ENCODE data around the gene SMPX.

Gene SMPX

GRCh38 chrX:21662761-21663160 lies 95.2 kb downstream of the SMPX start:
- no peak overlapping the region for H3K23ac ChIP-seq (ENCODE audit: low read length in 2 of 2)
- no peaks in the 10 kb centered on the region for H3K9me3 ChIP-seq (ENCODE audit: control insufficient read depth, low read length)
- H2BK5ac ChIP-seq (ENCODE audit: low read depth, low read length, poor library complexity, severe bottlenecking), result no peak overlapping the region
- H3K14ac ChIP-seq (ENCODE audit: low read length in 2 of 2), result no peak overlapping the region
- H2BK15ac ChIP-seq (ENCODE audit: low read depth, poor library complexity, severe bottlenecking), result no peak overlapping the region
- H3K27me3 ChIP-seq (ENCODE audit: control insufficient read depth in 1 of 2, insufficient read depth in 1 of 2, low read length in 2 of 2), result peaks cover 0 to 33% of the 10 kb centered on the region in 2 experiments
- H3K36me3 ChIP-seq (ENCODE audit: control insufficient read depth in 1 of 2, insufficient read depth in 2 of 2, low read depth in 1 of 2, low read length in 2 of 2), result no peaks in the 10 kb centered on the region
- H3K4me1 ChIP-seq (ENCODE audit: control insufficient read depth, insufficient read depth, low read depth, low read length), result no peaks in the 10 kb centered on the region
- H3K4me3 ChIP-seq (ENCODE audit: insufficient read depth in 1 of 2, low read depth in 1 of 2, low read length in 2 of 2), result no peak overlapping the region
- H3K79me1 ChIP-seq (replicated peaks; ENCODE audit: low read length, poor library complexity, severe bottlenecking), result no peaks in the 10 kb centered on the region
- H4K8ac ChIP-seq (ENCODE audit: low read length), result no peak overlapping the region
- WGBS, result 91% methylated on average over 1 of the region's 4 CpGs
- no peak overlapping the region for H2AFZ ChIP-seq (ENCODE audit: low read depth, low read length)
- no peak overlapping the region for H2AK5ac ChIP-seq (ENCODE audit: low read length, severe bottlenecking)
- DNase-seq, result no peak
- no peak overlapping the region for H3K18ac ChIP-seq (ENCODE audit: low read depth in 1 of 2, low read length in 2 of 2)
- no peak overlapping the region for H3K9ac ChIP-seq (ENCODE audit: low read length)
- no peak overlapping the region for H4K91ac ChIP-seq (ENCODE audit: low read length)
- H3K4ac ChIP-seq (ENCODE audit: low read depth in 1 of 2, low read length in 2 of 2), result no peak overlapping the region
- H2BK120ac ChIP-seq (ENCODE audit: low read depth, low read length), result no peak overlapping the region
- no peak overlapping the region for H2BK12ac ChIP-seq (ENCODE audit: low read length in 2 of 2)
- H3K27ac ChIP-seq (ENCODE audit: low read length, poor library complexity, severe bottlenecking), result no peak overlapping the region
- H3K4me2 ChIP-seq (ENCODE audit: low read length, poor library complexity, severe bottlenecking), result no peak overlapping the region

- no peak overlapping the region for H3K4me2 ChIP-seq (ENCODE audit: low read length, poor library complexity, severe bottlenecking)
- H2AFZ ChIP-seq (ENCODE audit: low read depth, low read length), result no peak overlapping the region
- H3K27ac ChIP-seq (ENCODE audit: low read length, poor library complexity, severe bottlenecking), result no peak overlapping the region
- no peaks in the 10 kb centered on the region for H3K4me1 ChIP-seq (ENCODE audit: control insufficient read depth, insufficient read depth, low read depth, low read length)
- no peak overlapping the region for H2BK120ac ChIP-seq (ENCODE audit: low read depth, low read length)
- no peaks in the 10 kb centered on the region for H3K79me1 ChIP-seq (replicated peaks; ENCODE audit: low read length, poor library complexity, severe bottlenecking)
- no peaks in the 10 kb centered on the region for H3K36me3 ChIP-seq (ENCODE audit: control insufficient read depth in 1 of 2, insufficient read depth in 2 of 2, low read depth in 1 of 2, low read length in 2 of 2)
- H3K18ac ChIP-seq (ENCODE audit: low read depth in 1 of 2, low read length in 2 of 2), result no peak overlapping the region
- no peak overlapping the region for H3K23ac ChIP-seq (ENCODE audit: low read length in 2 of 2)
- H3K4me3 ChIP-seq (ENCODE audit: insufficient read depth in 1 of 2, low read depth in 1 of 2, low read length in 2 of 2), result no peak overlapping the region
- H3K9ac ChIP-seq (ENCODE audit: low read length), result no peak overlapping the region
- H2BK15ac ChIP-seq (ENCODE audit: low read depth, poor library complexity, severe bottlenecking), result no peak overlapping the region
- DNase-seq, result no peak
- no peak overlapping the region for H3K4ac ChIP-seq (ENCODE audit: low read depth in 1 of 2, low read length in 2 of 2)
- no peak overlapping the region for H4K91ac ChIP-seq (ENCODE audit: low read length)
- WGBS, result 92% methylated on average over 2 of the region's 6 CpGs
- H4K8ac ChIP-seq (ENCODE audit: low read length), result no peak overlapping the region
- H3K14ac ChIP-seq (ENCODE audit: low read length in 2 of 2), result no peak overlapping the region
- no peaks in the 10 kb centered on the region for H3K9me3 ChIP-seq (ENCODE audit: control insufficient read depth, low read length)
- no peak overlapping the region for H2BK12ac ChIP-seq (ENCODE audit: low read length in 2 of 2)
- peaks cover 0 to 33% of the 10 kb centered on the region in 2 experiments for H3K27me3 ChIP-seq (ENCODE audit: control insufficient read depth in 1 of 2, insufficient read depth in 1 of 2, low read length in 2 of 2)
- H2BK5ac ChIP-seq (ENCODE audit: low read depth, low read length, poor library complexity, severe bottlenecking), result no peak overlapping the region
- H2AK5ac ChIP-seq (ENCODE audit: low read length, severe bottlenecking), result no peak overlapping the region
These were observed 96.6 kb downstream of the SMPX start for GRCh38 chrX:21661316-21661715.

GRCh38 chrX:21660156-21660555 lies 97.8 kb downstream of the SMPX start:
- no peak overlapping the region for H3K9ac ChIP-seq (ENCODE audit: low read length)
- no peak overlapping the region for H3K4me2 ChIP-seq (ENCODE audit: low read length, poor library complexity, severe bottlenecking)
- WGBS, result 100% methylated on average over 1 of the region's 2 CpGs
- H2BK5ac ChIP-seq (ENCODE audit: low read depth, low read length, poor library complexity, severe bottlenecking), result no peak overlapping the region
- H4K8ac ChIP-seq (ENCODE audit: low read length), result no peak overlapping the region
- peaks cover 0 to 24% of the 10 kb centered on the region in 2 experiments for H3K27me3 ChIP-seq (ENCODE audit: control insufficient read depth in 1 of 2, insufficient read depth in 1 of 2, low read length in 2 of 2)
- no peak overlapping the region for H2AFZ ChIP-seq (ENCODE audit: low read depth, low read length)
- H3K4me1 ChIP-seq (ENCODE audit: control insufficient read depth, insufficient read depth, low read depth, low read length), result no peaks in the 10 kb centered on the region
- H3K36me3 ChIP-seq (ENCODE audit: control insufficient read depth in 1 of 2, insufficient read depth in 2 of 2, low read depth in 1 of 2, low read length in 2 of 2), result no peaks in the 10 kb centered on the region
- H2AK5ac ChIP-seq (ENCODE audit: low read length, severe bottlenecking), result no peak overlapping the region
- no peak overlapping the region for H3K27ac ChIP-seq (ENCODE audit: low read length, poor library complexity, severe bottlenecking)
- no peaks in the 10 kb centered on the region for H3K79me1 ChIP-seq (replicated peaks; ENCODE audit: low read length, poor library complexity, severe bottlenecking)
- no peak overlapping the region for H2BK120ac ChIP-seq (ENCODE audit: low read depth, low read length)
- H3K18ac ChIP-seq (ENCODE audit: low read depth in 1 of 2, low read length in 2 of 2), result no peak overlapping the region
- H4K91ac ChIP-seq (ENCODE audit: low read length), result no peak overlapping the region
- no peak for DNase-seq
- H2BK12ac ChIP-seq (ENCODE audit: low read length in 2 of 2), result no peak overlapping the region
- no peak overlapping the region for H3K14ac ChIP-seq (ENCODE audit: low read length in 2 of 2)
- H3K4ac ChIP-seq (ENCODE audit: low read depth in 1 of 2, low read length in 2 of 2), result no peak overlapping the region
- no peak overlapping the region for H3K23ac ChIP-seq (ENCODE audit: low read length in 2 of 2)
- no peaks in the 10 kb centered on the region for H3K9me3 ChIP-seq (ENCODE audit: control insufficient read depth, low read length)
- no peak overlapping the region for H3K4me3 ChIP-seq (ENCODE audit: insufficient read depth in 1 of 2, low read depth in 1 of 2, low read length in 2 of 2)
- H2BK15ac ChIP-seq (ENCODE audit: low read depth, poor library complexity, severe bottlenecking), result no peak overlapping the region

- H3K27me3 ChIP-seq (ENCODE audit: control insufficient read depth in 1 of 2, insufficient read depth in 1 of 2, low read length in 2 of 2), result peaks cover 0 to 17% of the 10 kb centered on the region in 2 experiments
- no peak overlapping the region for H3K27ac ChIP-seq (ENCODE audit: low read length, poor library complexity, severe bottlenecking)
- H3K4me1 ChIP-seq (ENCODE audit: control insufficient read depth, insufficient read depth, low read depth, low read length), result no peaks in the 10 kb centered on the region
- H3K23ac ChIP-seq (ENCODE audit: low read length in 2 of 2), result no peak overlapping the region
- H3K9ac ChIP-seq (ENCODE audit: low read length), result no peak overlapping the region
- no peak overlapping the region for H4K91ac ChIP-seq (ENCODE audit: low read length)
- WGBS, result no CpG with 5 or more reads among the region's 3 CpGs
- H3K9me3 ChIP-seq (ENCODE audit: control insufficient read depth, low read length), result no peaks in the 10 kb centered on the region
- no peak overlapping the region for H3K4me2 ChIP-seq (ENCODE audit: low read length, poor library complexity, severe bottlenecking)
- H4K8ac ChIP-seq (ENCODE audit: low read length), result no peak overlapping the region
- H2AFZ ChIP-seq (ENCODE audit: low read depth, low read length), result no peak overlapping the region
- H3K14ac ChIP-seq (ENCODE audit: low read length in 2 of 2), result no peak overlapping the region
- H2BK5ac ChIP-seq (ENCODE audit: low read depth, low read length, poor library complexity, severe bottlenecking), result no peak overlapping the region
- H3K4me3 ChIP-seq (ENCODE audit: insufficient read depth in 1 of 2, low read depth in 1 of 2, low read length in 2 of 2), result no peak overlapping the region
- H3K79me1 ChIP-seq (replicated peaks; ENCODE audit: low read length, poor library complexity, severe bottlenecking), result no peaks in the 10 kb centered on the region
- no peaks in the 10 kb centered on the region for H3K36me3 ChIP-seq (ENCODE audit: control insufficient read depth in 1 of 2, insufficient read depth in 2 of 2, low read depth in 1 of 2, low read length in 2 of 2)
- DNase-seq, result no peak
- no peak overlapping the region for H2BK15ac ChIP-seq (ENCODE audit: low read depth, poor library complexity, severe bottlenecking)
- no peak overlapping the region for H2AK5ac ChIP-seq (ENCODE audit: low read length, severe bottlenecking)
- H3K4ac ChIP-seq (ENCODE audit: low read depth in 1 of 2, low read length in 2 of 2), result no peak overlapping the region
- H2BK12ac ChIP-seq (ENCODE audit: low read length in 2 of 2), result no peak overlapping the region
- H3K18ac ChIP-seq (ENCODE audit: low read depth in 1 of 2, low read length in 2 of 2), result no peak overlapping the region
- no peak overlapping the region for H2BK120ac ChIP-seq (ENCODE audit: low read depth, low read length)
These were observed 98.6 kb downstream of the SMPX start for GRCh38 chrX:21659320-21659719.

Data from mesenchymal stem cell (in vitro differentiated cells and primary cell).